ENCODE data around the gene DNAJC3.

GRCh38 chr13:95781016-95781415 is 104.1 kb downstream of the DNAJC3 start:
- TF ChIP-seq RNF219 (CRISPR knock-in tag; IDR thresholded peaks at IDR 0.05) = no peak
- no peak for TF ChIP-seq POLR2A (conservative IDR thresholded peaks at IDR 0.05)
- no peak for TF ChIP-seq EP300 (IDR thresholded peaks at IDR 0.05; ENCODE audit: low read length)
- no peak for TF ChIP-seq CBX5 (IDR thresholded peaks at IDR 0.05; ENCODE audit: borderline replicate concordance, low read depth)
- no peak for TF ChIP-seq TSHZ1 (CRISPR knock-in tag; IDR thresholded peaks at IDR 0.05)
- no peak for TF ChIP-seq POLR2G (IDR thresholded peaks at IDR 0.05; ENCODE audit: low read depth, low read length)
- TF ChIP-seq ZNF224 (CRISPR knock-in tag; IDR thresholded peaks at IDR 0.05) = no peak
- no peak for TF ChIP-seq STAG1 (CRISPR knock-in tag; IDR thresholded peaks at IDR 0.05; ENCODE audit: borderline replicate concordance)
- no peak for TF ChIP-seq REST (IDR thresholded peaks at IDR 0.05; ENCODE audit: borderline replicate concordance)
- no peak for TF ChIP-seq REST (CRISPR knock-in tag; IDR thresholded peaks at IDR 0.05; ENCODE audit: low read depth)
- TF ChIP-seq TCF7 (IDR thresholded peaks at IDR 0.05; ENCODE audit: borderline replicate concordance) = no peak
- no peak for TF ChIP-seq SP1 (CRISPR knock-in tag; IDR thresholded peaks at IDR 0.05)

All from K562 (cell line).